Neural progenitor cell (in vitro differentiated cells): ENCODE results near the gene MTIF2.

Experiments used
- CTCF ChIP-seq: fragments of 200-600 bp; sonication (generic); IDR thresholded peaks from 2 replicates; pipeline ENCODE4 v1.5.1; 2017; ENCODE audit warnings: antibody characterized with exemption, mild to moderate bottlenecking
- EZH2 ChIP-seq: fragments of 200-600 bp; sonication (generic); IDR thresholded peaks from 2 replicates; pipeline ENCODE4 v1.6.1; 2017; ENCODE audit warnings: antibody characterized with exemption, mild to moderate bottlenecking, moderate library complexity
- EZH2phosphoT487 ChIP-seq: fragments of 200-600 bp; sonication (generic); IDR thresholded peaks from 2 replicates; pipeline ENCODE4 v1.6.1; 2017; ENCODE audit warnings: antibody characterized with exemption

- TF ChIP-seq CTCF, result no peak
- no peak for TF ChIP-seq EZH2
- no peak for TF ChIP-seq EZH2phosphoT487
Observed at GRCh38 chr2:55314985-55315384, 46.0 kb upstream of the MTIF2 start.
